CD4-positive, alpha-beta T cell (primary cell): ENCODE results near the gene APOBEC4. TPM values are rescaled to one million over a fixed set of nuclear protein-coding genes. Genes with fewer than 3 reads are reported as not detected.
"Not testable (repeated sequence)": the region's sequence is repeated elsewhere in the genome, so short reads cannot be mapped to it uniquely, and the experiment has no call there.

Experiments used
- ATAC-seq: fragments of 200-7000 bp; cut with Tn5 transposase; one replicate; pipeline ENCODE4 v1.10.0; 2022; ENCODE audit warnings: mild to moderate bottlenecking; ENCODE audit not compliant: poor library complexity
- CTCF ChIA-PET: fragments of 350-600 bp; sonication (Branson Sonifier 250); formaldehyde crosslinking; loops from one replicate; lab custom pipeline; 2021; ENCODE audit warnings: antibody characterized with exemption, inconsistent platforms; lab: Charles Lee
- POLR2A ChIA-PET: fragments of 350-600 bp; sonication (Branson Sonifier 250); formaldehyde crosslinking; loops from one replicate; lab custom pipeline; 2021; ENCODE audit warnings: antibody characterized with exemption, inconsistent platforms; lab: Charles Lee
- DNase-seq, 14 experiments: peaks; one replicate each; pipeline ENCODE4 v3.0.0-alpha.2; 2013 to 2020; ENCODE audit warnings: mixed read lengths in 2 of 14
- H3K27ac ChIP-seq, 2 donors: one replicate each; pipeline versions ENCODE4 v1.5.1 to v1.7.0; 2013; ENCODE audit warnings: low read length in 2 of 2, low read depth in 1 of 2, mild to moderate bottlenecking in 1 of 2
- H3K27me3 ChIP-seq, 2 experiments: 1 replicate in 1 of 2; 2 replicates in 1 of 2; pipeline versions ENCODE4 v1.6.1 to v1.7.0; 2013; ENCODE audit warnings: low read length in 2 of 2, control low read depth in 1 of 2, mild to moderate bottlenecking in 1 of 2, moderate library complexity in 1 of 2; ENCODE audit not compliant: insufficient read depth in 2 of 2, control insufficient read depth in 1 of 2
- H3K36me3 ChIP-seq: one replicate; pipeline ENCODE4 v1.6.1; 2013; ENCODE audit warnings: low read length, control low read depth; ENCODE audit not compliant: insufficient read depth
- H3K4me1 ChIP-seq: one replicate; pipeline ENCODE4 v1.6.1; 2013; ENCODE audit warnings: low read length, control low read depth; ENCODE audit not compliant: insufficient read depth
- H3K4me3 ChIP-seq: one replicate; pipeline ENCODE4 v1.5.1; 2013; ENCODE audit warnings: mild to moderate bottlenecking, low read length, moderate library complexity
- H3K9me3 ChIP-seq, 2 experiments: 1 replicate in 1 of 2; 2 replicates in 1 of 2; pipeline versions ENCODE4 v1.6.1 to v1.7.0; 2013; ENCODE audit warnings: low read length in 2 of 2, mild to moderate bottlenecking in 2 of 2, control low read depth in 1 of 2, moderate library complexity in 1 of 2; ENCODE audit not compliant: control insufficient read depth in 1 of 2, insufficient read depth in 1 of 2
- H3K27ac Mint-ChIP-seq: one replicate; pipeline ENCODE4 v1.8.0; 2020; ENCODE audit warnings: mixed read lengths
- H3K27me3 Mint-ChIP-seq: one replicate; pipeline ENCODE4 v1.8.0; 2021; ENCODE audit warnings: mixed read lengths
- H3K36me3 Mint-ChIP-seq: one replicate; pipeline ENCODE4 v1.8.0; 2021; ENCODE audit warnings: low read depth, mixed read lengths
- H3K4me1 Mint-ChIP-seq: one replicate; pipeline ENCODE4 v1.8.0; 2021; ENCODE audit warnings: low read depth, mixed read lengths
- H3K4me3 Mint-ChIP-seq: one replicate; pipeline ENCODE4 v1.8.0; 2020; ENCODE audit warnings: mild to moderate bottlenecking, mixed read lengths
- H3K9me3 Mint-ChIP-seq: one replicate; pipeline ENCODE4 v1.8.0; 2020; ENCODE audit warnings: mixed read lengths
- intact Hi-C, 2 experiments: fragments of 100-400 bp; cut with DNase I in 1 of 2; cut with micrococcal nuclease in 1 of 2; formaldehyde crosslinking; loops; one replicate each; pipeline versions ENCODE4 v1.15.1 to v1.9.0; 2023 to 2025; cut with DNase I, micrococcal nuclease
- total RNA-seq, 174 experiments: library from RNA in 2 of 174; stranded (reverse) in 2 of 174; gene quantifications; one replicate each; pipeline ENCODE4 v1.2.3 and lab custom pipeline; 2021 to 2026
- TF ChIP-seq, protein P1 (sequence below): fragments of 200-600 bp; IDR thresholded peaks from one replicate; pipeline ENCODE4 v1.8.0; 2022; ENCODE audit warnings: antibody characterized with exemption, mild to moderate bottlenecking

The APOBEC4 gene
- total RNA-seq, 2 experiments from 2014 or later: not detected

DNA sequence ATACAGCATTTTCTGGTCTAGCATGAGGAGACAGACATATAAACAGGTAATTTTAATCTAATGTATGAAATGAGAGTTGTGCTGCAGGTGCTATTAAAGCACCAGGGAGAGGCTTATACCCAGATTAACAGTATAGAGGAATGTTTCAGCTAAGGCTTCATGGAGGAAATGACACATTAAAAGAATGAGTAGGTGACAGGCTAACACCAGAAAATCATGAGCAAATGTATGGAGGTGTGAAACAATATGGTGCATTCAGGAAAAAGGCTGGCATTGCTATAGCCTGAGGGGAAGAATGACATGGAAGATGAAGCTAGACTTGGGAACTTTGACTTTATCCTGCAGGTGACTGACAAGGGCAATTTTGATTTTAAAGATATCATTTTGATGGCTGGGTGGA, 24.6 kb downstream of the APOBEC4 start:
- intact Hi-C loops: loop anchor here (5.0 to 10.0 kb wide), 2 partner anchors 81 to 84 kb away; no protein-coding TSS in a partner anchor
- H3K27me3 Mint-ChIP-seq: no peaks in the 10 kb centered on the region
- peaks cover 47% of the 10 kb centered on the region for H3K4me1 Mint-ChIP-seq

DNA sequence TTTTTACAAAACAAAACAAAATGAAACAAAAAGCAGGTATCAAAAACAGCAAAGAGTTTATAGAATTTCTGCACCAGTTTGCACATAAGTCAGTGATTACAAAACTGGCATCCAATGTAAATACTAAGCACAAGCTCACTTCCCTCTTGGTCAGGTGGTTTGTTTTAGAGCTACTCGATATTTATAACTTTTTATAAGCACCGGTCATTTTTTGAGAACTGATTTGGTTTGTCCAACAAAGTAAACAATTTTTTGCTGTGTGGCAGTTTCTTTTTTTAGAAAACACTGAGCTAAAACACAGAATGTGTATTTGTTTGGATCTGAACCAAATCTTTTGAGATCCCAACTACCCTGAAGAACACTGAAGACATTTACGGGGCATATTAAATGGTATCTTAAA, 26.9 kb downstream of the APOBEC4 start:
- H3K4me3 Mint-ChIP-seq, H3K27me3 ChIP-seq, H3K27me3 Mint-ChIP-seq, CTCF ChIA-PET, DNase-seq, H3K9me3 ChIP-seq, H3K9me3 Mint-ChIP-seq, H3K4me3 ChIP-seq, ATAC-seq: not testable (repeated sequence)
- Mint-ChIP-seq H3K27ac (peak overlapping the region; percentile 57), H3K4me1 (peaks cover 42% of the 10 kb centered on the region), H3K36me3 (peaks cover 72% of the 10 kb centered on the region)
- intact Hi-C loops: loop anchor here (5.0 to 10.0 kb wide), 2 partner anchors 79 to 81 kb away; no protein-coding TSS in a partner anchor
- peaks cover 63% of the 10 kb centered on the region for H3K36me3 ChIP-seq
- peaks cover 12% of the 10 kb centered on the region for H3K4me1 ChIP-seq
- POLR2A ChIA-PET: interaction anchor here (1.3 kb wide), 1 partner anchor 8 kb away, joined by 5 read pairs; no protein-coding TSS in a partner anchor
- peak overlapping the region in 1 of 2 donors; percentile 31 for H3K27ac ChIP-seq

More for the DNA sequence above, 24.6 kb downstream of the APOBEC4 start:
- Mint-ChIP-seq H3K4me3 (peak overlapping the region; percentile 2), H3K9me3 (no peaks in the 10 kb centered on the region), H3K36me3 (peaks cover 76% of the 10 kb centered on the region), H3K27ac (peak overlapping the region; percentile 62)
- no peak overlapping the region for H3K4me3 ChIP-seq
- ChIA-PET POLR2A (interaction anchor here (1.1 kb wide), 1 partner anchor 41 kb away, joined by 3 read pairs; no protein-coding TSS in a partner anchor), CTCF (interaction anchor here (0.6 to 1.2 kb wide), 4 partner anchors 9 to 287 kb away, joined by 3 to 5 read pairs (median 4); no protein-coding TSS in a partner anchor)
- H3K4me1 ChIP-seq: peaks cover 18% of the 10 kb centered on the region
- H3K9me3 ChIP-seq: no peaks in the 10 kb centered on the region
- no peaks in the 10 kb centered on the region for H3K27me3 ChIP-seq
- H3K27ac ChIP-seq: peak overlapping the region in 1 of 2 donors; percentile 10
- DNase-seq (no peak), ATAC-seq (no peak)
- H3K36me3 ChIP-seq: peaks cover 70% of the 10 kb centered on the region
- TF ChIP-seq, protein P1, sequence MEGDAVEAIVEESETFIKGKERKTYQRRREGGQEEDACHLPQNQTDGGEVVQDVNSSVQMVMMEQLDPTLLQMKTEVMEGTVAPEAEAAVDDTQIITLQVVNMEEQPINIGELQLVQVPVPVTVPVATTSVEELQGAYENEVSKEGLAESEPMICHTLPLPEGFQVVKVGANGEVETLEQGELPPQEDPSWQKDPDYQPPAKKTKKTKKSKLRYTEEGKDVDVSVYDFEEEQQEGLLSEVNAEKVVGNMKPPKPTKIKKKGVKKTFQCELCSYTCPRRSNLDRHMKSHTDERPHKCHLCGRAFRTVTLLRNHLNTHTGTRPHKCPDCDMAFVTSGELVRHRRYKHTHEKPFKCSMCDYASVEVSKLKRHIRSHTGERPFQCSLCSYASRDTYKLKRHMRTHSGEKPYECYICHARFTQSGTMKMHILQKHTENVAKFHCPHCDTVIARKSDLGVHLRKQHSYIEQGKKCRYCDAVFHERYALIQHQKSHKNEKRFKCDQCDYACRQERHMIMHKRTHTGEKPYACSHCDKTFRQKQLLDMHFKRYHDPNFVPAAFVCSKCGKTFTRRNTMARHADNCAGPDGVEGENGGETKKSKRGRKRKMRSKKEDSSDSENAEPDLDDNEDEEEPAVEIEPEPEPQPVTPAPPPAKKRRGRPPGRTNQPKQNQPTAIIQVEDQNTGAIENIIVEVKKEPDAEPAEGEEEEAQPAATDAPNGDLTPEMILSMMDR: no peak

DNA sequence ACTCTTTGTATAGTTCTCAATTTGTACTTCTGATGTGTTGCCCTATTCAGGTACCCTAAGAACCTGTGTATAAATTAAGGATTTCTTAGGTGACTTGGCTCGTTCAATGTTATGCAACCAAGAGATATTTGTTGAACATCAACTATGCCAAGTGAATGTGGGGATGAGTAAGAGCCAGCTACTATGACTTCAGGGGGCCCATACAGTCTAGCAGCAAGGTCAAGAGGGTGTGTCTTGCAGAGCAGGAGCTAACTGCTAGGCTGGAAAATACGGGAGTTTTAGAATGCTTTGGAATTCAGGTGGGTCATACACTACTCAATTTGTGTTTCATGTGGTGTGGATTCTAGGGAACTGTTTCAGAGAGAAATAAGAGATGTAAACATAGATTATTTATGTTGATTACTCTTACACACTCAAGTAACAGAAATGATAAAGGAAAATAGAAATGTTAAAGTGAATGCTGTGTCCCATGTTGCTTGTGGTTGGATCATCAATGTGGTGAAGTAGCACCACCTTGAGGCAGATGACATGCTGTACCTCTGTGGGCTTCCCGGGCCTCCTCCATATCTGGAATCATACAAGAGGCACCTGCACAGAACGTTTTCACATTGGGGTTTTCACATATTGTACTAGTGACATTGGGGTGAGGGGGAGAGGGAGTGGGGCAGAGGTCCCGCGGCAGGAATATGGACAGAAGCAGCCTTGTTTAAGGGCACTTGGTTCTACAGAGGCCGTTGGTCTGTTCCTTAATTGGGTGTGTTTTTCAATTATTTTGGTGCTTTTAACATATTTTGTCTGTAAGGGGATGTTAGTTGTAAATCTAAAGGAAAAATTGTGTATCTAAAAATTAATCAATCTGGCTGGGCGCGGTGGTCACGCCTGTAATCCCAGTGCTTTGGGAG, 30.0 kb downstream of the APOBEC4 start:
- no peak overlapping the region for H3K27ac ChIP-seq
- Mint-ChIP-seq H3K4me1 (peaks cover 25% of the 10 kb centered on the region), H3K9me3 (no peaks in the 10 kb centered on the region), H3K4me3 (no peak overlapping the region), H3K36me3 (peaks cover 42% of the 10 kb centered on the region), H3K27ac (peak overlapping the region; percentile 60), H3K27me3 (no peaks in the 10 kb centered on the region)
- POLR2A ChIA-PET: no interaction called here
- H3K4me1 ChIP-seq: no peaks in the 10 kb centered on the region
- H3K27me3 ChIP-seq: no peaks in the 10 kb centered on the region
- intact Hi-C loops: loop anchor here (1.0 to 10.0 kb wide), 5 partner anchors 78 to 660 kb away; no protein-coding TSS in a partner anchor
- ATAC-seq (peak; percentile 99), DNase-seq (peak; percentile 18 to 76 (median 36))
- no peak overlapping the region for H3K4me3 ChIP-seq
- CTCF ChIA-PET: interaction anchor here (0.5 to 1.0 kb wide), 3 partner anchors 10 to 110 kb away, joined by 4 read pairs; no protein-coding TSS in a partner anchor
- H3K36me3 ChIP-seq: peaks cover 34% of the 10 kb centered on the region
- no peaks in the 10 kb centered on the region for H3K9me3 ChIP-seq
- TF ChIP-seq, protein P1: peak; percentile 64
